RWPE1 (cell line): ENCODE measurements around the gene PPFIBP1.
A peak's percentile ranks its signal among the peaks of the same experiment; 100 is the strongest.

Source experiments
- CTCF ChIA-PET: fragments of 350-600 bp; sonication (Branson Sonifier 250); formaldehyde crosslinking; extraction: SDS; loops from one replicate; lab custom pipeline; 2021; lab: Yijun Ruan, JAX
- POLR2A ChIA-PET: fragments of 400-600 bp; formaldehyde crosslinking; extraction: SDS; loops from one replicate; lab custom pipeline; 2020; ENCODE audit warnings: antibody characterized with exemption; ENCODE audit not compliant: low non-redundant PET; lab: Yijun Ruan, JAX
- DNase-seq: peaks from one replicate; pipeline ENCODE4 v3.0.0; 2012; ENCODE audit warnings: low spot score
- H3K27ac ChIP-seq: fragments of 450-650 bp; 2 replicates; pipeline ENCODE4 v1.5.1; 2017
- TF ChIP-seq, protein P1 (sequence below): fragments of 450-650 bp; conservative IDR thresholded peaks from 2 replicates; pipeline ENCODE4 v1.5.1; 2017; ENCODE audit warnings: low read depth, mild to moderate bottlenecking

PPFIBP1 gene

DNA sequence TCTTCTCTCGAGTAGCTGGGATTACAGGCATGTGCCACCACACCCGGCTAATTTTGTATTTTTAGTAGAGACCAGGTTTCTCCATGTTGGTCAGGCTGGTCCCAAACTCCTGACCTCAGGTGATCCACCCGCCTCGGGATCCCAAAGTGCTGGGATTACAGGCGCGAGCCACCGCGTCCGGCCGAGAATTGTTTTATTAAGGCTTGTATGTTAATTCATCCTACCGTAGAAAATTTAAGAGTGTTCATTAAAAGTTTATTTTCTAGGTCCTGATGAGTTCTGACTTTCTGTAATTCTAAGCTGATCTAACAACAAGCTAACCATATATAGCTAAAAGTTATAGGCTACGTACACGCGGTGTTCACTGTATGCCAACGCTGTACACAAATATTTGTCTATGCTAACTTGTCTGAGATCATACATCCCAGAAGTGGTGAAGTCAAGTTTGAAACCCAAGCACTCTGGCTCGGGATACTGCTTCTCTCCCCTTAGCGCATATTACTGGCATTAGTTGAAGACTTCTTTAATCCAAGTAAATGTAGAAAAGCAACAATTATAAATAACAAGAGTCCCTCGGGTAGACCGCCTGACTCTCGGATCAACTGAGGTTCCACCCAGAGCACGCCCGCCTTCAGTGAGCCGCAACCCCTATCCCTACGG lies 186.1 kb downstream of the PPFIBP1 start:
- CTCF ChIA-PET = interaction anchor here (1.0 kb wide), 1 partner anchor 9 kb away, joined by 3 read pairs; no protein-coding TSS in a partner anchor
- TF ChIP-seq, protein P1, sequence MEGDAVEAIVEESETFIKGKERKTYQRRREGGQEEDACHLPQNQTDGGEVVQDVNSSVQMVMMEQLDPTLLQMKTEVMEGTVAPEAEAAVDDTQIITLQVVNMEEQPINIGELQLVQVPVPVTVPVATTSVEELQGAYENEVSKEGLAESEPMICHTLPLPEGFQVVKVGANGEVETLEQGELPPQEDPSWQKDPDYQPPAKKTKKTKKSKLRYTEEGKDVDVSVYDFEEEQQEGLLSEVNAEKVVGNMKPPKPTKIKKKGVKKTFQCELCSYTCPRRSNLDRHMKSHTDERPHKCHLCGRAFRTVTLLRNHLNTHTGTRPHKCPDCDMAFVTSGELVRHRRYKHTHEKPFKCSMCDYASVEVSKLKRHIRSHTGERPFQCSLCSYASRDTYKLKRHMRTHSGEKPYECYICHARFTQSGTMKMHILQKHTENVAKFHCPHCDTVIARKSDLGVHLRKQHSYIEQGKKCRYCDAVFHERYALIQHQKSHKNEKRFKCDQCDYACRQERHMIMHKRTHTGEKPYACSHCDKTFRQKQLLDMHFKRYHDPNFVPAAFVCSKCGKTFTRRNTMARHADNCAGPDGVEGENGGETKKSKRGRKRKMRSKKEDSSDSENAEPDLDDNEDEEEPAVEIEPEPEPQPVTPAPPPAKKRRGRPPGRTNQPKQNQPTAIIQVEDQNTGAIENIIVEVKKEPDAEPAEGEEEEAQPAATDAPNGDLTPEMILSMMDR = no peak
- POLR2A ChIA-PET = no interaction called here
- peak overlapping the region; percentile 81 for H3K27ac ChIP-seq
- peak; percentile 3 for DNase-seq

DNA sequence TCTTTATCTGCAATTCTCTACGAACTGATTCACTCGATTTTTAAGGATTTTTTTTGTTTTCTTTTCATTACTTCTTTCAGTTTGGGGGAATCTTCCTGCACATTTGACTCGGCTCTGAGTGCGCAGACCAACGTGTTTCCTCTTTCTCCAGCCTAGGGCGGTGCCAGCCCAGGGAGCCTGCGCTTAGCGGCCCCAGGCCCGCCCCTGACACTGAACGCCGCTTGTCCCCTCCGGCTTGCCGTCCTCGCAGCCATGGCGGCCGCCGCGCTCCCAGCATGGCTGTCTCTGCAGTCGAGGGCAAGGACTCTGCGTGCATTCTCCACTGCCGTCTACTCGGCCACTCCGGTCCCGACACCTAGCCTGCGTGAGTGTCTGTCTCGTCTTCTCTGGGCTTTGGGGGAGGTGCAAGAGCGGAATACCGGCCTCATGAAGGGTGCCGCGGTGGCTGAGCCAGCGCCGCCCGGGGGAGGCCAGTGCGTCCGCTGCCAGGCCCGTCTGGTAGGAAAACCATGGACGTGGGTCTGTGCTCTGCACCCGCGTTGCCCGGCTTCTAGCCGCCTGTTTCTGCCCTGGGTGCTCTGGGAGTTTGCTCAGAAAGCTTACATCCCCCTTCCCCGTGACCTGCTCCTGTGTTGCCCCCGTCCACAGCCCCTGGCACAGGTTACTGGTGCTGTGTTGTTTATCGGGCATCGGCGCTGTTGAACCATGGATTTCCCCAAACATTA lies 186.7 kb downstream of the PPFIBP1 start, which contains the start of gene MRPS35:
Gene MRPS35 (plus strand): TSS at position 241 of the 725 bp plus-strand sequence. CDS start 12 bp downstream, at position 253.
- TF ChIP-seq, protein P1 = no peak
- POLR2A ChIA-PET = no interaction called here
- peak; percentile 61 for DNase-seq
- peak within 1 kb of the TSS; percentile 81 for H3K27ac ChIP-seq
- CTCF ChIA-PET = no interaction called here

DNA sequence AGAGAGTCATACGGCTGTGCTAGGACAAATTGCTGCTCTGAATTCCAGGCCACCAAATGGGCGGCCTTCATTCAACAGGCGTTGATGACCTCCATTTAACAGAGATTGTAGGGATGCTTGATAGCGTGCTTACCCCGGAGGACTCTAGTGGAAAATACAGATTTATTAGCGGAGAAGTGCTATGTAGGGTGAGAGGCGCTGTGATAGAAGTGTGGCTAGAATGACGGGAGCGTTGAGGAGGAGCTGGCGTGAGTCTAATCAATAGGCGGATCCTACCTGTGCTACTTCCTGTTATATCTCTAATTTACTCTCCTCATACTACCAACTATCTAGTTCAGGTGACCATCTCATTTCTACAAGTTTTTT lies 187.3 kb downstream of the PPFIBP1 start:
- POLR2A ChIA-PET = interaction anchor here (0.6 kb wide), 1 partner anchor 36 kb away, joined by 3 read pairs; no protein-coding TSS in a partner anchor
- DNase-seq = peak; percentile 15

DNA sequence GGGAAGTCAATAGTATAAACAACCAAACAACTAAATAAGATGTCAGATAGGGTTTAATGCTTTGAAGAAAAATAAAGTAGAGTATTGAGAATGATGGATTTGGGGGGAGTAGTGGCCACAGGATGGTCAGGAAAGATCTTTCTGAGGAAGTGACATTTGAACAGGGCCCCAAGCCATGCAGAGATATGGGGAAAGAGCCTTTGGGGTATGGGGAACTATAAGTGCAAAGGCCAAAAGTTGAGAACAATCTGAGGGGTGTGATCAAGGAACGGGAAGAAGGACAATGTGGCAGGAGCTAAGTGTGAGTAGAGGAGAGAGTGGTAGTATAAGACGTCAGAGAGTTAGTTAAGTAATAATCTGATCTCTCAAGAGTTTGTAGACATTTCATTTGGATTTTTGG lies 188.0 kb downstream of the PPFIBP1 start:
- ChIA-PET CTCF (interaction anchor here (0.5 kb wide), 1 partner anchor 202 kb away, joined by 4 read pairs; no protein-coding TSS in a partner anchor), POLR2A (interaction anchor here (0.6 kb wide), 1 partner anchor 37 kb away, joined by 3 read pairs; no protein-coding TSS in a partner anchor)
- H3K27ac ChIP-seq = no peak overlapping the region
- DNase-seq = no peak
- TF ChIP-seq, protein P1 = no peak

More for the DNA sequence above, 187.3 kb downstream of the PPFIBP1 start:
- TF ChIP-seq, protein P1 = no peak
- CTCF ChIA-PET = interaction anchor here (0.5 kb wide), 1 partner anchor 202 kb away, joined by 4 read pairs; no protein-coding TSS in a partner anchor
- peak overlapping the region; percentile 81 for H3K27ac ChIP-seq

DNA sequence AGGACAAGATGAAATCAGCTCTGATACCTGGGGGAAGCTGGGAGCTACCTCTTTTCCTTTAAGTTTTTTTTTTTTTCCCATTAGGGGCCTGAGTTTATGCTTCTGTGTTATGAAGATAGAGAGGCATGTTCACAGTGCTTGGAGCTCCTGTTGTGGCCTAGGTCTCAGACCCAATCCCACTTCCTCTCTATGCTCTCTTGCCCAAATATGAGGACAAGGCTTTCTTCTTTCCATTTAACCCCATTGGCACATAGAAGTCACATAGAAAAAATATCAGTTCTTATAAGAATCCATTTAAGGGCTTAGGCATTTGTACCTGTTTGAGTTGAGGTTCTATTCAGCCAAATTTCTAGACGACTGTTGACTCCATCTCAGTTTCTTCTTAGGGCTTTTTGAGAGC lies 199.2 kb downstream of the PPFIBP1 start:
- no peak overlapping the region for H3K27ac ChIP-seq
- CTCF ChIA-PET = interaction anchor here (0.5 to 1.0 kb wide), 2 partner anchors 10 to 113 kb away, joined by 3 read pairs; no protein-coding TSS in a partner anchor
- TF ChIP-seq, protein P1 = no peak
- POLR2A ChIA-PET = no interaction called here
- no peak for DNase-seq

DNA sequence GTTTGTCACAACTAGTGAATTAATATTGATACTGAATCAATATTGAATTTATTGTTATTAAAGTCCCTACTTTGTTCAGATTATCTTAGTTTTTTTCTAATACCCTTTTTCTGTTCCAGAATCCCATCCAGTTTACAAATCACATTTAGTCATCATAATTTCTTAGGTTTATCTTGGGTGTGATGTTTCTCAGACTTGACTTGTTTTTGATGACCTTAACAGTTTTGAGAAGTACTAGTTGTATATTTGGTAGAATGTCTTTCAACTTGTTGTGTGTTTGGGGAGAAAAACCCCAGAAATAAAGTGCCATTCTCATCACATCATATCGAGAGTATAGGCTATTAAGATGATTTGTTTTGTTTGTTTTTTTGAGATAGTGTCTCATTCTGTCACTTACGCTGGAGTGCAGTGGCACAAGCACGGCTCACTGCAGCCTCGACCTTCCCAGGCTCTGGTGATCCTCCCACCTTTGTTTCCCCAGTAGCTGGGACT lies 206.1 kb downstream of the PPFIBP1 start:
- no peak for DNase-seq
- TF ChIP-seq, protein P1 = no peak
- CTCF ChIA-PET = interaction anchor here (0.6 kb wide), 1 partner anchor 37 kb away, joined by 3 read pairs; no protein-coding TSS in a partner anchor
- no peak overlapping the region for H3K27ac ChIP-seq
- POLR2A ChIA-PET = no interaction called here
